Esophagus mucosa (tissue), 1 donor: ENCODE data around the gene CRTC2. TPM values are rescaled to one million over a fixed set of nuclear protein-coding genes. Genes with fewer than 3 reads are reported as not detected.

Experiments used
- ATAC-seq: fragments of 200-7000 bp; cut with Tn5 transposase; one replicate; pipeline ENCODE4 v1.9.1; 2020
- total RNA-seq: library from RNA; stranded (reverse); gene quantifications from one replicate; pipeline ENCODE4 v1.2.4, GENCODE V29; 2023
- donor health status: DM: yes; HTN: yes; CAD: no.

CRTC2 gene
- total RNA-seq, 1 donor from 2014 or later = 13.3 TPM

DNA sequence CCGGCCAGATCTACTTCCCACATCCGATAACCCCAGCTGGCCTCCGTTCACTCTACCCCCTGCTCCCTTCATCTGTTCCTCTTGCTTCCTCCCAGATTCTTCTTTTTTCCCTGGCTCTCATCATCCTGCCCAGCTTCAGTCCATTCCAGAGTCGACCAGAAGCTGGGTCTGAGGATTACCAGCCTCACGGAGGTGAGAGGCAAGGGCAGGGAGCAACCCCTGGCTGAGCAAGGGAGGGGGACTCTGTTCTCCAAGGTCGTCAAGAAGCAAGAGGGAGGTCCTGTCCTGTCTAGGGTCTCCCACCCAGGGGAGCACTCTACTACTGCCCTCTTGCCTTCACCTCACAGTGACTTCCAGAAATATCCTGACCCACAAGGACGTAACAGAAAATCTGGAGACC lies 15.1 kb upstream of the CRTC2 start:
- no peak for ATAC-seq

DNA sequence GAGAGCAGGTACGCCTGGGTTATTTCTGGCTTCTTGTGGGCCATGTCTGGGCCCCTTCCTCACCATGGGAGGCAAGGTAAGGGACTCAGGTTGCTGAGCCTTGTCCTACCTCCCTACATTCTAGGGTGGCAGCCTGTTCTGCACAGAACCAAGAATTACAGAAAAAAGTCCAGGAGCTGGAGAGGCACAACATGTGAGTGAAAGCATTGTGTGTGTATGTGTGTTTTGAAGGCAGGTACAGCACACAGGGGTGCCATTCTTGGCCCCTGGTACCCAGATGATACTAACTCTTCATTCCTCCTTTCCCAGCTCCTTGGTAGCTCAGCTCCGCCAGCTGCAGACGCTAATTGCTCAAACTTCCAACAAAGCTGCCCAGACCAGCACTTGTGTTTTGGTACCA lies 14.7 kb upstream of the CRTC2 start:
- ATAC-seq = no peak

DNA sequence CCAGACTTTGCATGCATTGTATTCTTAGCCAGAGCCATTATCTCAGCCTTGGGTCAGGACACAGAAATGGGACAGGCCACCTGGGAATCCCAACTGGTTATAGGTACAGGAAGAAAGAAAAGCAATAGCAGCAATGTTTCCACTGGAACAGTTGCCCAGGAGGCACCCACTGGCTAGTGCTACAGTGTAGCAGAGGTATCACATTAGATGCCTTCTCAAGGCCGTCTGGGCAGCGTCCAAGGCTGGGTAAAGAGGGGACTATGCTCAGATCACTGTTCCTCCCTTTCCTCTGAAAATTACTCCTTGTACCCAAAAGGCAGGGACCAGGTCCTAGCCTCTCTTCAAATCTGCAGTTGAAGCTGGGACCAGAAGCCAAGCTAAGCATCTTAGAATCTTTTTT lies 11.9 kb upstream of the CRTC2 start:
- ATAC-seq = no peak

DNA sequence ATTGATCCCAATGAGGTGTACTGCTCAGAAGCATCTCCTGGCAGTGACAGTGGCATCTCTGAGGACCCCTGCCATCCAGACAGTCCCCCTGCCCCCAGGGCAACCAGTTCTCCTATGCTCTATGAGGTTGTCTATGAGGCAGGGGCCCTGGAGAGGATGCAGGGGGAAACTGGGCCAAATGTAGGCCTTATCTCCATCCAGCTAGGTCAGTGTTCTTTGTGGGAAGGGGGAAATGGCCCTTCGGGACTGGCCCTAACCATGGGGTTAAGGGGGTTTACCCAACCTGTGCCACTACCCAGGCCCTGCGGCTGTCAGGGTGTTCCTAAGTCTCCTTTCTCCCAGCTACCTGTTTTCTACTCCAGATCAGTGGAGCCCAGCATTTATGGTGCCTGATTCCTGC lies 10.6 kb upstream of the CRTC2 start:
- no peak for ATAC-seq

DNA sequence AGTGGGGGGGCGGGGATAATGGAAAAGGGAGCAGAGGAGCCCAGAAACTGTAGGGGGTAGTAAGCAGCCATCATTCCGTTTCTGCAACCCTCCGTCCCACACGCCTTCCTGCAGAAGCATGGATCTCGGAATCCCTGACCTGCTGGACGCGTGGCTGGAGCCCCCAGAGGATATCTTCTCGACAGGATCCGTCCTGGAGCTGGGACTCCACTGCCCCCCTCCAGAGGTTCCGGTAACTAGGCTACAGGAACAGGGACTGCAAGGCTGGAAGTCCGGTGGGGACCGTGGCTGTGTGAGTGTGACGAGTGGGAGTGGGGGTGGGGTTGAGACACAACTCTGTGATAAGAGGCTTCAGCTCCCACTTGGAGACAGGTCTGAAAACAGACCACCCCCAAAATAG lies 10.0 kb upstream of the CRTC2 start:
- no peak for ATAC-seq

DNA sequence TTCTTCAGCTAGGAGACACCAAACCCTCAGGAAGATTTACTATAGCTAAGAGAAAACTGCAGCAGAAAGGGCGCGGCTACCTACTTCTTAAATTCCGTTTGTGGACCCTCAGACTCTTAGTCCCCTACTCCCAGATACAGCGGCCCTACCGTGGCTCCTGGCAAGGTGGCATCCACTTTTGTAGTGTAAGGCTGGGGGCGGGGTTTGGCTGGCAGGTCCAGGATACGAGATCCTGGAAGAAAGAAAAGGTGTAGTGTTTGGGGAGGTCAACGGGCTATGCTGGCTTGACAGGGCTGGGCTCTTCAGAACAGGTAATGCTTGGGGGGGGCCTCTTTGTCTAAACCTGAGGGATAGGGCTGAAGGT lies 9.6 kb upstream of the CRTC2 start:
- peak; percentile 12 for ATAC-seq

DNA sequence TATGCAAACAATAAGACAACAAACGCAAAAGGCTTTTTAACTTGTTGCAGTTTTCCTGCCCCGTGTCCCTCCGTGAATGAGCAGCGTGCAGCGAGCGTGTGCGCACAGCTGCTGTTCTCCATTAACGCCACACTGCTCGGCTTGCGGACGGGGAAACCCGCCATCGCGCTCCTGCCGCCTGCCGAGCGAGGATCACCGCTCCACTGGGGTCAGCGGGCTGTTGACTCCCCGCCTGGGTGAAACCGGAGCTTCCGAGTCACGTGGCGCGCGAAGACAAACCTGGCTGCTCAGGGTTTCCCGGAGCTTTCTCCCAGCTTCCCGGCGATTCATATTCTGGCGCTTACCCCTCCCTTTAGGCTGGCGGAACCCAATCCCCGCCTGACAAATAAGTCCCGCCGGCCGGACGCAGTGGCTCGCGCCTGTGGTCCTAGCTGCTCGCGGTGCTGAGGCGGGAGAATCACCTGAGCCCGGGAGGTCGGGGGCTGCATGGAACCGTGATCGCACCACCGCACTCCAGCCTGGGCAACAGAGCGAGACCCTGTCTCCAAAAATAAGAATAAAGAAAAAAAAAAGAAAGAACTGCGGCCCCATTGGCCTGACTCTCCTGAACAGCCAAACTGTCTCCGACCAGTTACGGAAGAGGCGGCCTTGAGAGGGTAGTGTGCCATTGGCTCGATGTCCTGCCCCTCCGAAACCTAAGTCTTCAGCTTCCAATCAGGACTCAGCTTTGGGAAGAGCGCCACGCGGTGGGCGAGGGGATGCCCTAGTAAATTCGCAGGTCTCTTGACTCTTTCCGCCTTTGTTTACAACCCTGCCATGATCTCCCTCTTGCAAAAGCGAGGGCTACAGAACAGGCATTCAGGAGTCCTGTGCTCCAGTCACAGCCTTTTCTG lies 8.9 kb upstream of the CRTC2 start, which contains the start of gene CREB3L4:
CREB3L4 (plus strand) TSS at position 796 of the 893 bp plus-strand sequence. CDS start 624 bp downstream, outside the sequence.
- peak; percentile 84 for ATAC-seq

DNA sequence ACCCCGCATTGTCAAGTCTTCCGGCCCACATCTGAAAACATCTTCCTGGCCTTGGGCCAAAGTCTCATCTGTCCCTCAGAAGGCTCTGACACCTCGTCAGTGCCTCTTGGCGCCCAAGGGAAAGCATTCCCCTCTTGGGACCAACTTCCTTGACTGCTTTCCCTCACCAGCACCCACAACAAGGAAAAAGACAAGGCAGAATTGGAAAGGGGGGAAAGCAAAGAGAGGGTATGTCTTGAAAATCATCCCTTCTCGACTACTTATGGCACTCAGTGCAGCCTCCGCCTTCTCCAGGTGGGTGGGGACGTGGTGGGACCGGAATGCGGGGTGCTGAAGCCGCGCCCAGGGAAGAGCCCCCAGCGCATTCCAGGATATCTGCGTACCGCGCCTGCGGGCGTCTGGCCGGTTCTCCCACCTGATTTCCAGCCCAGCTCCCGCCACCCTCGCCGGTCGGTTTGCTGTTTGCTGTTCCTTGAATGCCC lies 5.5 kb upstream of the CRTC2 start:
- ATAC-seq = peak; percentile 26

DNA sequence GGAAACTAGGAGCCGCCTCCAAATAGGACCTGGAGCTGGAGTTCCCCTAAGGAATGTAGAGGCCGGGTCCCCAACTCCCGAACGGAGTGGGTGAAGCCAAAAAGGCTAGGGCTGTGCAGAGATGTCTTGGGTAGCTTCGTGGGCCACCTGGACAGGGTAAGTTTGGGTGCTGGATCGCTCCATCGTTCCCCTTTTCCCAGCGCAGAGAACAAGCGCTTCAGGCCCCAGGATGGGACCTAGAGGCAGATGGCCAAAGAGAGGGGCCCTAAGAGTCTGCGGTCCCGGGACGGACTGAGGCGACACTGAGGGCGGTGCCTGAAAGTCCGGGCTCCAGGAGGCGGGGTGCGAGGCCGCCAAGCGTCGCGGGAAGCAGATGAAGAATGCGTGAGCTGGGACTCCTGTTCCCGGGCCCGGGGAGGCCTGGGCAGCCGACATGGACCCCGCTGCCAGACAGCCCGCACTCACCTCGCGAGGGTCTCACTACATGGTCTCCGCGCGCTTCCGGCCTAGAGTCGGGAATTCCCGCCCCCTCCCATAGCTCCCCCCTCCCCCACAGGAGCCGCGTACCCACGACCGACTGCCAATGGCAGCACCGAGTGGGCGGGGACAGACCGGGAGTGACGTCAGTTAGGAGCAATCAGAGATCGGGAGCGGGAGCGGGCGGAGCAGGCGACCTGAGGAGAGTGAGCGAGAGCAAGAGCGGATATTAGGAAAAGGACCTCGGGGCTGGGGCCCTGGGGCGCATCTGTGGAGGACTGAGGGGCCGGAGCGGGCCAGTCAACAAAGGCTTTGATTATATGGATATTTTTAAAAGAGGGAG lies 4.8 kb upstream of the CRTC2 start, which contains the start of gene SLC39A1:
SLC39A1 (minus strand) TSS at position 508 of the 820 bp plus-strand sequence. CDS start 822 bp downstream, outside the sequence.
- ATAC-seq = peak; percentile 79

DNA sequence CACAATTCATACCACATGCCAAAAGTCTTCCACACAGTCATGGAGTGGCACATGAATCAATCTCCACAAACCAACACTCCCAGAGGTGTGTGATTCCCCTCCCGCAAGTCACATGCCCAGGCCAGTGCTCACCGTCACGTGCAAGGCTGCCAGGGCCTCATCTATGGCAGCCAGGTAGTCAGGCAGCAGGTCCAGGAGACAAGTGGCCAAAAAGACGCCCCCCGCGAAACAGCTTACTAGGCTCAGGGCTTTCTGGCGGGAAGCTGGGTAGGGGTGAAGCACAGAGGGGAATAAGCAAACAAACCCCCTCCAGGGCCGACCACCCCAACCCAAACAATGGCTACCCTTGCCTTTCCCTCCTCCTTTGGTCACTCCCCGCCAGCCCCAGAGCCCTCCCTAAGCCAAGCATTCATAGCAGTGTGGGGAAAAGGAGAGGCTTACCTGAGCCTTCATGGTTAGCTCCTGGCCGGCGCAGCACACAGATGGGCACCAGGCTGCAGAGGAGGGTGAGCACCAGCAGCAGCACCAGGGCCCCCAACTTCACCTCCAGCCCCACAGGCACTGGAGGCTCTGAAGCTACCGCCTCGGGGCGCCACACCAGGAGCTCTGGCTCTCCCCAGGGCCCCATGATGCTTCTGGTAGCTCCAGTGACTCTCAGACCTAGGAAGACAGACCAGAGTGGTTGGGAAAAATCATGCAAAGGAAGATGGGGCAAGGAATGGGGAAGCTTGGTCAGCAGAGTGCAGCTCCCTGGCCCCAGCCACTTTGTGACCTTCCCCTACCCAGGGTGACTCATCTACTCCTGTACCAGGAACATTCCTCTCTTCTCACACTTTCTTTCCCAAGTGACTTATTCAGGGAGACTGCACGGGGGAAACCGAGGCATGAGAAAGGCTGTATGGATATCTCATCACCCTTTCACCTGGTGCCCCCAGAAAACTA lies 3.9 kb upstream of the CRTC2 start:
- ATAC-seq = peak; percentile 40

DNA sequence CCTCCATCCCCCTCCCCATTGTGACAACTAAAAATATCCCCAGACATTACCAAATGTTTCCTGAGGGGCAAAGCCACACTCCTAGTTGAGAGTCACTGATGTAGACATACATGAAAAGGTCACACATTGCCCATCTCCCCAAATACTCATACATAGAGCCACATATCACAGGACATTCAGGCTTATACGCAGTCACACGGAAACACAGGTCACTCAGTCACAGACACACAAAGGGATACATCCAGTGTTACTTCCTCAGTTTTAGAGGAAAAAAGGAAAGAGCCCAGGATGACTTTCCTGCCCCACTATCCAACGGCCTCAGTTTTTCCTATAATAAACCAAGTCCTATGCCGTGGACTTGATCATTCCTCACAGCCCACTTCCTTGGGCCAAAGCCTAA lies 3.0 kb upstream of the CRTC2 start:
- ATAC-seq = no peak

DNA sequence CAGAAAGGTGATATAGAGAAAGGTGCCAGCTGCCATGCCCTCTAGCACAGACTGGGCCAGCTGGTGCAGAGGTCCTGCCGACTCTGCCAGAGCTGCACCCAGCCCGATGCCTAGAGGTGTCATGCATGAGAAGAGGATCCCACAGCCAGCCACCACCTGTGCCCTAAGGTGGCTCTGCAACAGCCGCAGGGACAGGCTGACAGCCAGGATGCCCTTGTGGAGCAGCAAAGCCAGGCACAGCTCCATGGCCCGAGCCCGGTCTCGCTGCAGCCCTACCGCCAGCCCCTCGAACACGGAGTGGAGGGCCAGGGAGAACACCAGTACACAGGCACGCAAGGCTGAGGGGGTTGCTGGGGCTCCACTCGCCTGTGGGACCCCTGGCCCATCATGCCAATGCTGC lies 1.8 kb upstream of the CRTC2 start:
- no peak for ATAC-seq

DNA sequence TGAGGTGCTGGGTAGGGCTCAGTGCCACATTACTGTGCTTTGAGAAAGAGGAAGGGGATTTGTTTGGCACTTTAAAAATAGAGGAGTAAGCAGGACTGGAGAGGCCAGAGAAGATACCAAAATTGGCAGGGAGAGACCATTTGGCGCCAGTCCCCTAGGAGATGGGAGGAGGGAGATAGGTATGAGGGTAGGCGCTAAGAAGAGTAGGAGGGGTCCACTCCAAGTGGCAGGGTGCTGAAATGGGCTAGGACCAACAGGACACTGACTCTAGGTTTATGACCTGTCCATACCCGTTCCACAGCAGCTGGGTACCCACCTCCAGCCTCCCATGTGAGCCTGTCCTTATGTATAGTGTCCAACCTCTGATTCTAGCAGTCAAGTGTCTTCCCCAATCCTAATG lies 1.0 kb upstream of the CRTC2 start:
- no peak for ATAC-seq

DNA sequence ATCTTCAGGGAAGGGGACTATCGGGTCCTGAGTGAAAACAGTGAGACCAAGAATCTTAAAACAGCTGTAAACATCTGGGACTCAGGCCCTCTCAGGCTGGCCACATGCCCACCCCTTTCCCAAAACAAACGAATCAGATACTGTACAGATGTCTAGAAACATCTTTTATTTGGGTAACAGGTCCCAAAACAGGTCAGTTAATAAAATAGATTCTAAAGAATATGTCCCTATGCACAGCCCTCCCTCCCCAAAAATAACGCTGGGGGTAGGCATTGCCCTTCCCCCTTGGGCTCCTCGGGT lies 499 bp upstream of the CRTC2 start:
- ATAC-seq = no peak

DNA sequence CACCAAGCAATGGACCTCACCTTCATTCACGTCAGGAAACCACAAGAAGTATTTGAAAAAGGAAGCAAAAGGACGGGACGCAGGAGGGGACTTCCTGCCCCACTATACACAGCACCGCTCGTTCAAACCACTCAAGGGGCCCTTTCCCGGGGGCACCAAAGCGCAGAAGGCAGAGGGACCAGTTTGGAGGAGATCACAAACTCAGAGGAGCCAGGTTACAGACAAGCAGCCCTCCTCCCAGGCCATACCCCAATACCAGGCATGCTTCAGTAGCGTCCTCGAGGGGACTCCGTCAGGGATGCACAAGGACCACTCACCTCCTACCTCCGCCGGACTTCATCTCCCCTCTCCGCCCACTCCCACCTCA lies 685 bp downstream of the CRTC2 start:
- ATAC-seq = peak; percentile 2

DNA sequence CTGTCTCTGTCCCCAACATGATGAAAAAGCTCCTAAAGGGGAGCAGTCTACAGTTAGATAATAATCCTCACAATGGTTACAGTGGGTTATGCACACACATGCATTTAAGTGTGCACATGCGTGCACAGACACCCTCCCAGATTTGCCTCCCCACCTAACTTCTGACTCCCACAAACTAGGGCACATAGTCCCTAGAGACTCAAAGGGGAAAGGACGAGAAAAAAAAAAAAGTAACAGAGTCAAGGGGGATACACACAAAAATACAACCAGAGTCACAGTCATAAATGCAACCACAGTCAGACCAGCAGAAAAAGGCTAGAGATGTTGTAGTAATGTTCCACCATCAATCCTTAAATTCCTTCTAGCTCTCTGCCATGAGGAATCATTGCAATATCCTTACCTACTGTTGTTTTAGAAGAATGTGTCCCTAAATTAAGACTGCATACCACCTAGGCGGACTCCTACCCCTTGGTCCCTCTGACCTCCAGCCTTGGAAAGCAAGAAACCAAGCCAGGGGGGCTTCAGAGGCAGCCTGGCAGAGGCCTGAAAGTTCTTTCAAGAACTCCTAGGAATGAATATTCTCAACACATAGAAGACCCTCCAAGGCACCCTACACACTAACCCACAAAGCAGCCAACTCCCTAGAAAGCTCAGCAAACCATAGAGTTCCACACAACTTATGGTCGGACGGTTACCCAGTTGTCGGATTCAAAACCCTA lies 1.3 kb downstream of the CRTC2 start:
- ATAC-seq = no peak

DNA sequence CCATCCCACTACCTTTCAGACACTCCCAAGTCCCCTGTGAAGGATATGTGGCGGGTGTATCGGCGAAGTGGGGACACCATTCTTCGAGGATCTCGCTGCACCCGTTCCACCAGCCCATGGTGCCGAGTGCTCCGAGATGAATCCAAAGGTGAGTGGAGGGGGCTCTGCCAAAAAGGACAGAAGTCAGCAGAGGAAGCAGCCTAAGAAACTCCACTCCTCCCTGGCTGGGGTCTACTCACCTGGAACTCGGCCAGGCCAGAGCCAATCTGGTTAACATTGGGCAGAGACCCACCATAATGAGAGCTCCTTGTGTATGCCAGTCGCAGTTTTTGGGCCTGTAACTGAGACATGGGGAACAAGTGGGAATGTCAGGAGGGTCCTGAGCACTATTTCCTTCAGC lies 3.6 kb downstream of the CRTC2 start:
- no peak for ATAC-seq

DNA sequence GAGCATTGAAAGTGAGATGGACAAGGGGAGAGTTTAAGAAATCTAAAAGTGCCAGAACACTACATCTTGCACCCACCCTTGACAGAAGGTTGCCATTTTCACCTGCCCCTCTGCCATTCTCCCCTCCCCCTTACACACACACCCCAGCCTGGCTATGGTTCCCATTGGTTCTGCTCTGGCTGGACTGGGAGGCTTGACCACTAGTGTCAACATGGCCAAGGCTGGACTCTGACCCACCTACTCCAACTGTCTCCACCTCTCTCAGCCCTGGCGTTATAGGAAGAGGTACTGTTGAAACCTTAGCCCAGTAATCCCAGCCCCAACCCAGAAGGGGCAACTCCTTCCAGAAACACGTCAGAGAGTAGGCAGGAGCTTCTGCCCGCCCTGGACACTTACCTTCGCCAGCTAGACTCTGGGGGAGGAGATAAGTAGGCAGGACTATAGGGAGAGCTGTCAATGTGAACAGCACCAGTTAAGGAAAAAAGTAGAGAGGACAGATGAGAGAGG lies 4.5 kb downstream of the CRTC2 start:
- ATAC-seq = no peak

DNA sequence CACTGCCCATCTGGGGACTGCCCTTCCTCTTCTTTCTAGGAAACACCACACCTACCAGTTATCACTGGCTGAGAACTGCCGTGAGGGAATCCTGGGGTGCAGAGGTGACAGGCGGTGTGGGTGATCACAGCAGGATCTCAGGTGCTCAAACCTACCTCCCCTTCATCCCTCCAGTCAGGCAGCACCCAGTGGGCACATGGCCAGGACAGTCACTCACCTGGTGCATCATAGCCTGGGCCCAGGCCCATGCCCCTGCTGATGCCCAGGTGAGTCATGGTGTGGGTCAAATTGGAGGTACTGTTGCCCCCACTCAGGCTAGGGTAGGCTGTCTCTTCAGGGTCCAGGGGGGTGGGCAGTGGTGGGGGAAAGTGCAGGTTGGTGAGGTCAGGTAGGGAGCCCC lies 6.6 kb downstream of the CRTC2 start:
- ATAC-seq = peak; percentile 6

DNA sequence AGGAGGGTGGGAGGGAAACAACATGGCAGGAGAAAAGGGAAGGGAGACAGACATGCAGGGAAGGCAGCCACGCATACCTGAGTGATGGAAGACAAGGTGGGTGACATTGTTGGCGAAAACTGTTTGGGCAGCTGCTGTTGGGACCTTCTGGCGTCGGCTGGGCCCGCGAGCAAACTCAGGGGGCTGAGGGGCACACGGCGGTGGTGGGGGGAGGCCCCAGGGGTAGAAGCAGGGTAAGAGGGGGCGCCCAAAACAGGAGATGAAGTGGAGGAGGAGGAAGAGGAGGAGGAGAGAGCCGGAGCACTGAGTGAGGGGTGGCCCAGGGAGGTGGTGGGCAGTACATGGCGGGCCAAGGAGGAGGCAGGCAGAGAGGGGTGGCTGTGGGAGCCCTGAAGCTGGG lies 7.2 kb downstream of the CRTC2 start:
- ATAC-seq = no peak

DNA sequence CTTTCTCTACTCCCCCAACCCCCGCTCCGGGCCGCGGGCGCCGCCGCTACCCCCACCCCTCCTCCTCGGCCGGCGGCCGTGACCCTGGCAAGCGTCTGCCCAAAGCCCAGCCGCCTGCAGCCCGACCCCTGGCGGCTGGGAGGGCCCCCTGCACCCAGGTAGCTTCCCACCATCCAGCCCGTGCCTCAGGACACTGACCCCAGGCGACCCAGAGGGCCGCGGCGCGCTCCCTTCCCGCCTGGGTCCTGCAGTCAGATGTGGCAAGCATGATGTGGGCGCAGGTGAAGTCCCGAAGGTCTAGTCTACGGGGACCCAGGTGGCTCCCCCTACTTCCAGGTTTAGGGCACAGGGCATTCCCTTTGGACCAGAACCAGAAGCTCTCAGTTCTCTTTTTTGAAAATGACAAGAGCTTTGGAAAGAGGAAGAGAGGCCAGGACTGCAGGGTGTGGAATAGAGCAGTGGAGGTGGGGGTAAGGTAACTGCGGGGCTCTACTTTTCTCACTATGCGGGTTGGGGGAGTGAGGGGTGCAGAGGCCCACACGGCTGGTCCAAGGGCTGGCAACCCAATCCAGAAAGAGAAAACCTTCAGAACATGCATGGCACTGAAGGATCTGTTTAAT lies 11.7 kb downstream of the CRTC2 start, which contains the start of gene DENND4B:
DENND4B (minus strand) TSS at position 97 of the 620 bp plus-strand sequence. CDS start 2,344 bp downstream, outside the sequence.
- peak; percentile 79 for ATAC-seq
